Smooth muscle cell (in vitro differentiated cells): ENCODE results near the gene POGLUT2. TPM values are rescaled to one million over a fixed set of nuclear protein-coding genes. Genes with fewer than 3 reads are reported as not detected.

ENCODE experiments used
- DNase-seq: peaks from one replicate; lab custom pipeline; 2025; ENCODE audit not compliant: unreplicated experiment; lab: John Stamatoyannopoulos, UW
- H2AFZ ChIP-seq: fragments of 200-600 bp; sonication (generic); 2 replicates; pipeline ENCODE4 v1.6.0; 2016; ENCODE audit warnings: antibody characterized with exemption, low read depth, mild to moderate bottlenecking
- H3F3A ChIP-seq: fragments of 200-600 bp; sonication (generic); 2 replicates; pipeline ENCODE4 v1.6.0; 2017; ENCODE audit warnings: antibody characterized with exemption, low read depth
- H3K27ac ChIP-seq: fragments of 200-600 bp; sonication (generic); 2 replicates; pipeline ENCODE4 v1.5.1; 2016; ENCODE audit warnings: low read depth, mild to moderate bottlenecking
- H3K27me3 ChIP-seq: fragments of 200-600 bp; sonication (generic); 2 replicates; pipeline ENCODE4 v1.6.1; 2016; ENCODE audit warnings: low read depth, mild to moderate bottlenecking
- H3K36me3 ChIP-seq: fragments of 200-600 bp; sonication (generic); 2 replicates; pipeline ENCODE4 v1.5.1; 2016; ENCODE audit warnings: low read depth
- H3K4me1 ChIP-seq: fragments of 200-600 bp; sonication (generic); 2 replicates; pipeline ENCODE4 v1.5.1; 2016; ENCODE audit warnings: low read depth
- H3K4me2 ChIP-seq: fragments of 200-600 bp; sonication (generic); 2 replicates; pipeline ENCODE4 v1.6.0; 2016; ENCODE audit warnings: mild to moderate bottlenecking
- H3K4me3 ChIP-seq: fragments of 200-600 bp; sonication (generic); 2 replicates; pipeline ENCODE4 v1.5.1; 2016; ENCODE audit warnings: mild to moderate bottlenecking
- H3K79me2 ChIP-seq: fragments of 200-600 bp; sonication (generic); 2 replicates; pipeline ENCODE4 v1.6.0; 2016; ENCODE audit warnings: low read depth, mild to moderate bottlenecking
- H3K9ac ChIP-seq: fragments of 200-600 bp; sonication (generic); 2 replicates; pipeline ENCODE4 v1.6.0; 2016; ENCODE audit warnings: low read depth
- H3K9me3 ChIP-seq: fragments of 200-600 bp; sonication (generic); replicated peaks from 2 replicates; pipeline ENCODE4 v1.5.1; 2016; ENCODE audit warnings: low read depth
- H4K20me1 ChIP-seq: fragments of 200-600 bp; sonication (generic); 2 replicates; pipeline ENCODE4 v1.6.0; 2016; ENCODE audit warnings: low read depth
- CTCF ChIP-seq: fragments of 200-600 bp; sonication (generic); IDR thresholded peaks from 2 replicates; pipeline ENCODE4 v1.5.1; 2017; ENCODE audit warnings: borderline replicate concordance, mild to moderate bottlenecking, antibody characterized with exemption; ENCODE audit not compliant: insufficient read depth, poor library complexity, severe bottlenecking
- WGBS: methylation state at CpG from one replicate; pipeline ENCODE4 v1.1.7; 2016; ENCODE audit warnings: low lambda C conversion rate; 5-methylcytosine and 5-hydroxymethylcytosine counted together
- polyA plus RNA-seq: library from polyadenylated mRNA; unstranded; fragments of >200 nt; fragmentation: Nextera tagmentation; extraction: Ambion mirVana; gene quantifications from 2 replicates; pipeline ENCODE4 v1.2.1, GENCODE V29; 2016
- total RNA-seq: library from RNA; depleted of rRNA; stranded (reverse); fragments of >200 nt; gene quantifications from 2 replicates; pipeline ENCODE4 v1.2.3, GENCODE V29; 2014

POGLUT2 gene
- total and polyA plus RNA-seq, 2 experiments from 2014 or later, result 34.5 to 41.7 TPM

DNA sequence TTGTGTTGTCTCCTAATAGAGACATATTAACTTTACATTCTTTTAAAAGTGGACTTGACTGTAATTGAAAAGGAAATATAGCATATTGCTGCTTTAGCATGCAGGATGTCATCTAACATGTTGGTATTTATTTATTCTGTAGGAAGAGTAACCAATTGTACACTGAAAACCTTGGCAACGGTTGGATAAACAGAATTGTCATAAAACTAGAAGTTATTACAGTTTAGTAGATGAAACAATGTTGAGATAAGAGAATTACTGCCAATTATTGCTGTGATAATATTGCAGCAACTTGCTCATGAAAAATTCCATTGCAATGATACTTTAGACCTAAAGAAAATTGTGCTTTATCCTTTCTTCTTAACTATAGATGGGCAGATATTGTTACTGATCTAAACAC, 39.5 kb upstream of the POGLUT2 start:
- no peaks in the 10 kb centered on the region for H3K27me3 ChIP-seq
- no peak for TF ChIP-seq CTCF
- no peak overlapping the region for H3K9ac ChIP-seq
- no peak overlapping the region for H3K4me2 ChIP-seq
- H3F3A ChIP-seq, result no peaks in the 10 kb centered on the region
- no peak for DNase-seq
- H3K4me1 ChIP-seq, result no peaks in the 10 kb centered on the region
- H2AFZ ChIP-seq, result no peak overlapping the region
- H3K36me3 ChIP-seq, result peaks cover 6% of the 10 kb centered on the region
- no peaks in the 10 kb centered on the region for H4K20me1 ChIP-seq
- no peak overlapping the region for H3K27ac ChIP-seq
- H3K79me2 ChIP-seq, result no peaks in the 10 kb centered on the region
- no peaks in the 10 kb centered on the region for H3K9me3 ChIP-seq
- H3K4me3 ChIP-seq, result no peak overlapping the region
- WGBS, result 91% methylated on average over 1 of the region's 1 CpG

DNA sequence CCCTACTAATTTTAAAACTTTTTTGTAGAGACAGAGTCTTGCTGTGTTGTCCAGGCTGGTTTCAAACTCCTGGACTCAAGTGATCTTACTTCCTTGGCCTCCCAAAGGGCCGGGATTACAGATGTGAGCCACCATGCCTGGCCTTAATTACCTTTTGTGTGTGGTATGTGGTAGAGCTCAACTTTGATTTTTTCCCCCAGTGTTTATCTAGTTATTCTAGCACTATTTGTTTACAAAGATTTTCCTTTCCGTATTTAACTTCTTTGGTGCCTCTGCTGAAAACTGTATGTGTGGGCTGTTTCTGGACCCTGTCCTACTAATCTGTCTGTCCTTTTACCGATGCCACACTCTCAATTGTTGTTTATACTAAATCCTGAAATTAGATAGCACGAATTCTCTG, 37.7 kb upstream of the POGLUT2 start:
- no peak for TF ChIP-seq CTCF
- no peaks in the 10 kb centered on the region for H3K4me1 ChIP-seq
- no peaks in the 10 kb centered on the region for H3K9me3 ChIP-seq
- H3K79me2 ChIP-seq, result no peaks in the 10 kb centered on the region
- H3K36me3 ChIP-seq, result peaks cover 6% of the 10 kb centered on the region
- H3F3A ChIP-seq, result no peaks in the 10 kb centered on the region
- DNase-seq, result no peak
- H3K9ac ChIP-seq, result no peak overlapping the region
- H2AFZ ChIP-seq, result no peak overlapping the region
- H3K4me2 ChIP-seq, result no peak overlapping the region
- H3K27ac ChIP-seq, result no peak overlapping the region
- H4K20me1 ChIP-seq, result no peaks in the 10 kb centered on the region
- no peak overlapping the region for H3K4me3 ChIP-seq
- WGBS, result 89% methylated on average over 4 of the region's 4 CpGs
- no peaks in the 10 kb centered on the region for H3K27me3 ChIP-seq

DNA sequence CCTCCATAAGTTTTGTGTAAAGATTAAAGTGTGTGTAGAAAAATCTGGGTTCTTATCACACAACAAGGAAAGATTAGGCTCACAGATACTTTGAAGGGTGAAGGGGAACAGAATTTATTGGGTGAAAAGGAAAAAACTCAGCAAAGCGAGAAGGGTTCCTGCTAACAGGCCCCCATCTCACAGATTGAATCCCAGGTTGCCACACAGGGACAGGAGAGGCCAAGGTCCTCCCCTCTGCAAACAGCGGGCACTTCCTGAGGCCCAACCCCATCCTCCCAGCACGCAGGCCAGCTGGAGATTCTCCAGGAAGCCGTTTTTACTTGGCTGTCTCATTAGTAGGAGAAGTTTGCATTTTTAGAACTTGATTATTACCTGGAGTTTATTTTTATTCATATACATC, 31.9 kb upstream of the POGLUT2 start:
- no peak for DNase-seq
- H3K27me3 ChIP-seq, result no peaks in the 10 kb centered on the region
- 69% methylated on average over 4 of the region's 4 CpGs for WGBS

More for the DNA sequence above, 31.9 kb upstream of the POGLUT2 start:
- H2AFZ ChIP-seq, result no peak overlapping the region
- H3K4me1 ChIP-seq, result no peaks in the 10 kb centered on the region
- H3K36me3 ChIP-seq, result no peaks in the 10 kb centered on the region
- H3K9me3 ChIP-seq, result no peaks in the 10 kb centered on the region
- H3K4me2 ChIP-seq, result no peak overlapping the region
- no peak overlapping the region for H3K9ac ChIP-seq
- no peak for TF ChIP-seq CTCF
- no peak overlapping the region for H3K4me3 ChIP-seq
- no peaks in the 10 kb centered on the region for H4K20me1 ChIP-seq
- no peaks in the 10 kb centered on the region for H3K79me2 ChIP-seq
- H3F3A ChIP-seq, result no peaks in the 10 kb centered on the region
- H3K27ac ChIP-seq, result no peak overlapping the region
